GM19463 (cell line): ENCODE measurements around the gene TSPAN18.

Experiments used
- ATAC-seq: cut with Tn5 transposase; IDR thresholded peaks from one replicate; pipeline ENCODE4 v1.9.1; 2021; ENCODE audit warnings: mild to moderate bottlenecking, moderate library complexity; ENCODE audit not compliant: unreplicated experiment

The TSPAN18 gene

DNA sequence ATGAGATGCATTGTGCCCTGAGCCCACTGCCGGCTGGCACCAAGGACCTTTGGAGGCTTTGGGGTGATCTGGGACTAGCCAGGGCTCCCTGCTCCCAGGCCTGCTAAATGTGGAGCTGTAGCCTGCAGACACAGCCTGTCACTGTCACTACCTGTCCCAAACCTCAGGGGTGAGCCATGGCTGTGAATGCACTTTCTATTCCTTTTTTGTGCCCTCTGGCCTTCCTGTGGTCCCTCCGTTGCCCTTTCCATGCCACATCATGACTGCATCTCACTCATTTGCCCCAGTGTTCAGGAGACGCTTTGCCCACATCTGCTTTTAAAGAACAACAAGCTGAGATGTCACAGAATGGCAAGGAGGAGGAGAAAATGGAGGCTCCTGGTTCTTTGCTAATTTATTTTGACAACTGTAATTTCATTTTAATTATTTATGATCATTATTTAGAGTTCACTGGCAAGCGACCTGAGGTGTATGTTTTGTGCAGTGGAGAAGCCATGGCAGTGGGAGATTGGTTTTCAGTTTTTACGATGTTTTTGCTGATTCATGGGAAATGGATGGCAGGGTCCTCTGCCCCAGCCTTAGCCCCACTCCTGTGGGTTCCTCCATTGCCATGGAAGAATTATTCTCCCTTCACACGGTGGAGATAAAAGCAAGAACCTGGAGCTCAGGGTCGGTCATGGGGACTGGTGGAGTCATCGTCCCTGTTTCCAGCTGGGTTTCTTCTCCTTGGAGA lies 69.2 kb downstream of the TSPAN18 start:
- ATAC-seq: no peak

GRCh38 chr11:44797051-44797450 lies 70.3 kb downstream of the TSPAN18 start:
- ATAC-seq: no peak

- no peak for ATAC-seq
Measured at GRCh38 chr11:44797886-44798606, 71.3 kb downstream of the TSPAN18 start.

DNA sequence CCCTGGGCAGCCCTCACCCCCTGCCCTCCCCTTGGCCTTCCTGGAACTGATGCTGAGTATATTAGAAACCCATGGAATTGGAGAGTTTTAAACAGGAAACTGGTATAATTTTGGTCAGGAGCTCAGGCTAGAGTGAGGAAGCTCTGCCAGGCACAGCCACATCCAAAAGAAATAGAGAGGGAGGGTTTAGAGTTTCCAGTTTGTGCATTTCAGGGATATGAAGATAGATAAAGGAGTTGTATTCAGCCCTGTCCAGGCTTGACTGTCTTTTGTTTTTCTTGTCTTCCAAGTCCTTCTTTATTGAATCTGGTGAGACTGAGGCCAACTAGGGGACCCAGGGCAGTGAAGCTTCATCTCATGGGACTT lies 71.8 kb downstream of the TSPAN18 start:
- no peak for ATAC-seq

- ATAC-seq: no peak
Measured at GRCh38 chr11:44799012-44799411, 72.2 kb downstream of the TSPAN18 start.

DNA sequence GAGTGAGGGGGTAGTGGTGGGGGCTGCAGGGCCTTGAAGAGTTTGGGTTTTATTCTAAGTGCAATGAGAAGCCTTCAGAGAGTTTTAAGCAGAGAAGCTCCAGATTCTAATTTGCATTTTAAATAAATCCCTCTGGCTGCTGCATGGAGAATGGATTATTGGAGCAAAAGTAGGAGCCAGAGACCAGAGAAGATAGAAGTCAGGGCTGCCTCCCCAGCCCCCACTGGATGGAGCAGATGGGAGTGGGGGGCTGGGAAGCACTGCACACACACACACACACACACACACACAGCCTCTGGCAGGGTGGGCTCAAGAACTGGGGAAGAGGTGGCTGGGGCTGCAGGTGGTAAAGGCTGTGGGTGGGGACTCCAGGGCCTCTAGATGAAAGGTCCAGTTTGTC lies 75.6 kb downstream of the TSPAN18 start:
- ATAC-seq: no peak

GRCh38 chr11:44803009-44803408 lies 76.2 kb downstream of the TSPAN18 start:
- ATAC-seq: no peak

DNA sequence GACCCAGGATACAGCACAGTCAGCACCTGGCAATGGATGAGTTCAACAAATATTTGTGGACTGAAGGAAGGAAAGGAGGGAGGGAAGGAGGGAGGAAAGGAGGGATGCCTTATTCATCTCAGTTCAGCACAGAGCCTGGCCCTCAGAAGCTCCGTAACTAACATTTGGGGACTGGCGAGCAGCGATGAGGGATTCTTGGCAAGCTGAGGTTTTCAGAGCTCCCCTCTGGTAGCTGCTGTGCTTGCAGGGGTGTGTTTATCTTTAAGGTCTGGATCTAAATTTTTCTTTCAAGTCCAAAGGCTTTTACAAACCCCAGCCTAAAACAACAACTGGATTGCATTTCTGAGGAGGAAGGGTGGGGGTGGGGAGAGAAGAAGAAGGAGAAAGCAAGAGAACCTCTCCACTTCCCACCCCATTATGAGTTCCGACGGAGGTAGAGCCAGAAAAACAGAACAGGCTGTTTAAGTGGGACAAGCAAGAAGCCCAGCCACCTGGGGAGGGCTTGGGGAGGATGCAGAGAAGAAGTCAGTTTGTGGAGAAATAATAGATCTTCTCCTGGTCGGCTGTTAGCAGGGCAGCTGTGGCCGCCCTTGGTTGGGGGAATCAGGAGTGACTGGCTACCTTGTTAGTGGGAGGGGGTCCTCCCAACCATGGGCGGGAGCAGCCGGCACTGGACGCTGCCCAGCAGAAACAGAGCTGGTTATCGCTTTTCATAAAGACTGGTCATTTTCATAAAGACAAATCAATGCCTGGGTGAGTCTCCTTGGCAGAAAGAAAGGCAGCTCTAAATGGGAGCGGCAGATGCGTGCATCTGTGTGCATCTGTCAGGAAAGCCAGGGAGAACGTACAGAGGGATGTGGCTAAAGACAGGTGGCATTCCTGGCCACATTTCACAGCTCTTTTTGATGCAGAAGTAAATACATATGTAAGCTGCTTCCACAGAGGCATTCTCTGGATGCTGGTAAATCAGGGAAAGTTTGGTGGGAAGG lies 78.0 kb downstream of the TSPAN18 start:
- no peak for ATAC-seq

DNA sequence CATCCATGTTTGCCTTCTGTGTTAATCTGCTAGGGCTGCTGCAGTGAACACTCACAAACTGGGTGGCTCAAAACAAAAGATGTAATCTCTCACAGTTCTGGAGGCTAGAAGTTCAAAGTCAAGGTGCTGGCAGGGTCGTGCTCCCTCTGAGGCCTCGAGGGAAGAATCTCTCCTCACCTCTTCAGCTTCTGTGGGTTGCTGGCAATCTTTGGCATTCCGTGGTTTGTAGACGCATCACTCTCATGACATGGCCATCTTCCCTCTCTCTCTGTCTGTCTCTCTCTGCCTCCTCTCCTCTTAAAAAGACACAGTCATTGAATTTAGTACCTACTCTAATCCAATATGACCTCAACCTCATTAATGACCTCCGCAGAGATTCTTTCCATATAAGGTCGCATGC lies 78.8 kb downstream of the TSPAN18 start:
- no peak for ATAC-seq

- ATAC-seq: no peak
Measured at GRCh38 chr11:44808053-44808753, 81.4 kb downstream of the TSPAN18 start.

GRCh38 chr11:44809283-44809682 lies 82.5 kb downstream of the TSPAN18 start:
- no peak for ATAC-seq

- ATAC-seq: no peak
Measured at GRCh38 chr11:44811841-44812448, 85.2 kb downstream of the TSPAN18 start.

- ATAC-seq: no peak
Measured at GRCh38 chr11:44812971-44813370, 86.2 kb downstream of the TSPAN18 start.

DNA sequence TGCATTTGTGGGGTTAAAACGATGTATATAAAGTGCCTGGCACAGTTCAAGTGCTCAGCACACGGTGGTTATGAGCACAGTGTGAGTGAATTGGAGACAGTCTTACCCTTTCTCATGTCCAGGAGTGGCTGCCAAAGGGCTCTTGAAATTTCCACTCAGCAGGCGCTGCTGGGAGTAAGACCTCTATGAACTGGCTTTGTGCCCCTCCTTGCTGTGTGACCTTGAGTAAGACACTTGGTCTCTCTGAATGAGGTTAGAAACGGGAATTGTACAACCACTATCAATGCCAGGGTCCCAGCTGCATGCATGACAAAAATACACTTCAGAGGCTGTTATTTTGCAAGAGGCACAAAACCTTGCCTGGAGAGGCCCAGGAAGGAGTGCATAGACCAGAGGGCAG lies 86.6 kb downstream of the TSPAN18 start:
- no peak for ATAC-seq

DNA sequence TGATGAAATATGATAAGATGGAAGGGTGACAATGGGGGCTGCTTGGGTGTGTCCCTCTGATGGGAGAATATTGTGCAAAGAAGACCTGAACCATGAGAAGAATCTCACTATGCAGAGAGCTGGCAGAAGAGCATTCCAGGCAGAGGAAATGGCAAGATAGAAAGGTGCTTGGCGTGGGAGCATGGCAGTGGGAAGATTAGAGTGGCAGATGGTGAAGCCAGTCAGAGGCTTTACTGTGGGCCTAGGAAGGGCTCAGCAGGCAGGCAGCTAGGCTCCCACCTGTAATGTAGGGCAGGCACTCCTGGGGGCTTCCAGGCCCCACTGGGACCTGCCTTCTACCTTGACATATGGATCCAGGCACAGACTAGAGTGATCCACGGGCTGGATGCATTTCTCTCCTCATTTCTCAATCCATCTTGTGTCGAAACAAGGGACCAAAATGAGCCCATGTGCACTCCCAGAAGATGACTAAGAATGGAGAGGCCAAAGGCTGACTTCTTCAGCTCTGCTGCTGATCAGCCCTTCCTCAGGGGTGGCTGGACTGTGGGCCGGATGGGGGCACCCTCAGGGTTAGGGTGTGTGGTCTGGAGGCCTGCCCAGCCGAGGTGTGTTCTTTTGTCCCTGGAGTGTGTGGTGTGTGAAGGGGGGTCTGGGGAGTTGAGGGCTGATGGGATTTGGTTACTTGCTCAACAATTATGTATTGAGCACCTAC lies 88.3 kb downstream of the TSPAN18 start:
- no peak for ATAC-seq

- no peak for ATAC-seq
Measured at GRCh38 chr11:44815917-44816456, 89.2 kb downstream of the TSPAN18 start.

DNA sequence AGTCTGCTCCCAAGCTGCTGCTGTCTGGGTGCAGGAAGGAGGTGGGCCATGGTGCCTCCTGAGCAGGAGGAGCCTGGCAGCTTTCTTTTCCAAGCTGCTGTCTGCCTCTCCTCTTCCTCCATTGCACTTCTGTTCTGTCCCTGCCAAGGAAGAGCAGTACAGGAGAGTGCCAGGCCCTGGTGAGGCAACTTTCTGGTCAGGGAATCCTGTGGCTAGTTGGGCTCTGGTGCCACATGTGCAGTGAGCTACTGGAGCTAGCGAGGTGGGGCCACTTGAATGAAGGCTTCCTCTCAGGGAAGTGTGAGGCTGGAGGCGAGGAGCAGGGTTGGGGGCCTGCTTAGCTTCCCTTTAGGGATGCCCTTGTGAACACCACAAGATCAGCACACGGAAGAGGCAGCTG lies 90.0 kb downstream of the TSPAN18 start:
- ATAC-seq: no peak

DNA sequence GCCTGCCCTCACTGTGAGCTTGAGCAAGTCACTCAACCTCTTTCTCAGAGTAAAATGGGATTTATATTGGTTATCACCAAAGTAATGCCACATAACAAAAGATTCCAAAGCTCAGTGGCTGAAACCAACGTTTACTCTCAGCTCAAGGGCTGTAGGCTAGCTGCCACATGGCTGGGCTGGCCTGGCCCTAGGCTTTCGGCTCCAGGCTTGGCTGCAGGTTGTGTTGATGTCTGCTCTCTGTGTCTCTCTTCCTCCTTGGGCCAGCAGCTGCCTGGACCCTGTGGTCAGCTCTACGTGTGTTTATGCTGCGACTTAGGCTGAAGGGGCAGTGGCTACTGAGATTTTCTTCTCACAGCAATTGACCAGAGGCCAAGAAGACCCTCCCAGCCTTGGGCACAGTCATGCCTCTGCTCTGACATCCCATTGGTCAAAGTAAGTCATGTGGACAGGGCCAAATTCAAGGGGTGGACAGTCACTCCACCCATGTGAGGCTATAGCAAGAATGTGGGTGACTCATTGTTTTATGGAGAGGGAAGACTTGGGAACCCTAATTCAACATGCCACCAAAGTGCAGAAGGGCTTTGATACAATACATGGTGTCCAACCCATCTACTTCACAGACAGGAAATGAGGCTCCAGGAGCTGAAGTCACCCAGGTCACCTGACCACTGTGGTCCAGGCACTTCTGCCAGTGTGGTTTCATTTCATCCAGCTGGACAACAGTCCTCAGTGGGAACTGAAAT lies 90.6 kb downstream of the TSPAN18 start:
- ATAC-seq: no peak

DNA sequence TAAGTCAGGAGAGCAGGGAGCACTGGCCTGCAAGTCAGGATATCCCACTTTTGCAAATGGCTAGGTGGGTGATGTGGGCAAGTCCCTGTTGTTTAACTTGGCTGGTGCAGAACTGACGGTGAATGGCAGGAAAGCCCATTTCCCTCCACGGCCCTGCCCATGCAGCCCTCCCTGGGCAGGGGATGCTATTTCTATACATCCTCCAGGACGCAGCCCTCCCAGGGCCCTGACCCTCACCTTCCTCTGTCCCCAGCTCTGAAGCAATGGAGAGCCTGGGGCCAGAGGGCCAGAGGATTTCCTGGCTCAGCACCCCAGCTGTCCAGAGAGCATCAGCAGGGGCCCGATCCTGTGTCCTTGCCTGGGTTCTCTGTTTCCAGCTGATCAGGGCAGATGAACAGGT lies 91.3 kb downstream of the TSPAN18 start:
- ATAC-seq: no peak
